Smooth muscle cell (in vitro differentiated cells): ENCODE measurements around the gene DOCK8. TPM values are rescaled to one million over a fixed set of nuclear protein-coding genes. Genes with fewer than 3 reads are reported as not detected.

Experiments used
- DNase-seq: peaks from one replicate; lab custom pipeline; 2025; ENCODE audit not compliant: unreplicated experiment; lab: John Stamatoyannopoulos, UW
- H2AFZ ChIP-seq: fragments of 200-600 bp; sonication (generic); 2 replicates; pipeline ENCODE4 v1.6.0; 2016; ENCODE audit warnings: antibody characterized with exemption, low read depth, mild to moderate bottlenecking
- H3F3A ChIP-seq: fragments of 200-600 bp; sonication (generic); 2 replicates; pipeline ENCODE4 v1.6.0; 2017; ENCODE audit warnings: antibody characterized with exemption, low read depth
- H3K27ac ChIP-seq: fragments of 200-600 bp; sonication (generic); 2 replicates; pipeline ENCODE4 v1.5.1; 2016; ENCODE audit warnings: low read depth, mild to moderate bottlenecking
- H3K27me3 ChIP-seq: fragments of 200-600 bp; sonication (generic); 2 replicates; pipeline ENCODE4 v1.6.1; 2016; ENCODE audit warnings: low read depth, mild to moderate bottlenecking
- H3K36me3 ChIP-seq: fragments of 200-600 bp; sonication (generic); 2 replicates; pipeline ENCODE4 v1.5.1; 2016; ENCODE audit warnings: low read depth
- H3K4me1 ChIP-seq: fragments of 200-600 bp; sonication (generic); 2 replicates; pipeline ENCODE4 v1.5.1; 2016; ENCODE audit warnings: low read depth
- H3K4me2 ChIP-seq: fragments of 200-600 bp; sonication (generic); 2 replicates; pipeline ENCODE4 v1.6.0; 2016; ENCODE audit warnings: mild to moderate bottlenecking
- H3K4me3 ChIP-seq: fragments of 200-600 bp; sonication (generic); 2 replicates; pipeline ENCODE4 v1.5.1; 2016; ENCODE audit warnings: mild to moderate bottlenecking
- H3K79me2 ChIP-seq: fragments of 200-600 bp; sonication (generic); 2 replicates; pipeline ENCODE4 v1.6.0; 2016; ENCODE audit warnings: low read depth, mild to moderate bottlenecking
- H3K9ac ChIP-seq: fragments of 200-600 bp; sonication (generic); 2 replicates; pipeline ENCODE4 v1.6.0; 2016; ENCODE audit warnings: low read depth
- H3K9me3 ChIP-seq: fragments of 200-600 bp; sonication (generic); replicated peaks from 2 replicates; pipeline ENCODE4 v1.5.1; 2016; ENCODE audit warnings: low read depth
- H4K20me1 ChIP-seq: fragments of 200-600 bp; sonication (generic); 2 replicates; pipeline ENCODE4 v1.6.0; 2016; ENCODE audit warnings: low read depth
- CTCF ChIP-seq: fragments of 200-600 bp; sonication (generic); IDR thresholded peaks from 2 replicates; pipeline ENCODE4 v1.5.1; 2017; ENCODE audit warnings: borderline replicate concordance, mild to moderate bottlenecking, antibody characterized with exemption; ENCODE audit not compliant: insufficient read depth, poor library complexity, severe bottlenecking
- WGBS: methylation state at CpG from one replicate; pipeline ENCODE4 v1.1.7; 2016; ENCODE audit warnings: low lambda C conversion rate; 5-methylcytosine and 5-hydroxymethylcytosine counted together
- polyA plus RNA-seq: library from polyadenylated mRNA; unstranded; fragments of >200 nt; fragmentation: Nextera tagmentation; extraction: Ambion mirVana; gene quantifications from 2 replicates; pipeline ENCODE4 v1.2.1, GENCODE V29; 2016
- total RNA-seq: library from RNA; depleted of rRNA; stranded (reverse); fragments of >200 nt; gene quantifications from 2 replicates; pipeline ENCODE4 v1.2.3, GENCODE V29; 2014

Gene DOCK8
- total and polyA plus RNA-seq, 2 experiments from 2014 or later = 0.18 to 4.9 TPM

GRCh38 chr9:462121-462520 lies 247.5 kb downstream of the DOCK8 start:
- no peak overlapping the region for H3K27ac ChIP-seq
- H2AFZ ChIP-seq = no peak overlapping the region
- H3K9me3 ChIP-seq = no peaks in the 10 kb centered on the region
- no peaks in the 10 kb centered on the region for H3F3A ChIP-seq
- no peak overlapping the region for H3K9ac ChIP-seq
- peaks cover 9% of the 10 kb centered on the region for H3K4me1 ChIP-seq
- WGBS = 94% methylated on average over 2 of the region's 2 CpGs
- no peaks in the 10 kb centered on the region for H3K79me2 ChIP-seq
- H3K27me3 ChIP-seq = no peaks in the 10 kb centered on the region
- DNase-seq = no peak
- H3K4me3 ChIP-seq = no peak overlapping the region
- H3K36me3 ChIP-seq = no peaks in the 10 kb centered on the region
- H4K20me1 ChIP-seq = no peaks in the 10 kb centered on the region
- H3K4me2 ChIP-seq = no peak overlapping the region
- no peak for TF ChIP-seq CTCF

DNA sequence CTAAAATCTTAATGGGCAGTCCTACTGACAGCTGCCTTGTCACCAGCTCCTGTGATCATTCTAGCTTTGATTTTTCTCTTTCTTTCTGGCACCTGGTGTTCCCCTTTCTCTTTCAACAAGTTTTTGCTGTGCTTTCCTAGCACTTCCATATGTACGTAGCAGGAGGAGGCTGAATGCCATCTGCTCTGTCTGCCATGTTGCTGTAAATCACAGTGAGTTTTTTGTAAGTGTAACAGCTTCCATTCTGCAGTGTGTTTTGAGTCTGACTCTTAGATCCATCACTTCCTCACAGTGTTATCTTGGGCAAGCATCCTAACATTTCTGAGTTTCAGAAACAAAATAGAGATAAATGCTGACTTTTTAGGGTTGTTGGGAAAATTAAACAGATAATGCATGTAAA lies 247.9 kb downstream of the DOCK8 start:
- Histone ChIP-seq H3K4me2 (no peak overlapping the region), H3K9me3 (no peaks in the 10 kb centered on the region), H3K9ac (no peak overlapping the region), H3K4me1 (peaks cover 9% of the 10 kb centered on the region), H3K79me2 (no peaks in the 10 kb centered on the region), H3F3A (no peaks in the 10 kb centered on the region), H2AFZ (no peak overlapping the region), H3K36me3 (no peaks in the 10 kb centered on the region), H3K4me3 (no peak overlapping the region), H4K20me1 (no peaks in the 10 kb centered on the region), H3K27me3 (no peaks in the 10 kb centered on the region), H3K27ac (no peak overlapping the region)
- WGBS = 85% methylated on average over 1 of the region's 1 CpG
- no peak for DNase-seq
- TF ChIP-seq CTCF = no peak

DNA sequence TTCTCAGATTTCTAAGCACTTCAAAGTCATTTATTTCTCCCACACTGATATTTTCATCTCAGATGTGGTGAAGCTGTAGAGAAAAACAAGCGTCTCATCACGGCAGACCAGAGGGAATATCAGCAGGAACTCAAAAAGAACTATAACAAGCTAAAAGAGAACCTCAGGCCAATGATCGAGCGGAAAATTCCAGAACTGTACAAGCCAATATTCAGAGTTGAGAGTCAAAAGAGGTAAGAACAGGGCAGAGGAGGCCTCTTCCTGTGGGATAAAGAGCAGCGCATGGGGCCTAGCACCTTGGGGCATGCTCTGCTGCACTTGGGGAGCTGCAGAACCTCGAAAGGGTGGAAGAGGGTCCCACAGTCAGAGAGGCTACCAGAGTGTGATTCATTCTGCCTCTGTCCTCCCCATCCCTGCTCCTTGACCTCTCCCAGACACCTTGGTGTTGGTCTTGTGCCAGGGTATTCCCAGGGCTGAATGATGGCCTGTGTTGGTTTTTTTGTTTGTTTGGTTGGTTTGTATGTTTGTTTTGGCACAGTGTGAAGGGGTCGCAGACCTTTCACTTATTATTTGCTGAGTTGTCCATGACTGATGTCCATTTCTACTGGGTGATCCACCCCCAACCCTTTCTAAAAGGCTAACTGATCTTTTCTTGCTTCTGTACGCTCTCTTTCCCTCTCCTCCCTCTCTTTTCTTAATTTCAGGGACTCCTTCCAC lies 248.9 kb downstream of the DOCK8 start:
- Histone ChIP-seq H3K79me2 (no peaks in the 10 kb centered on the region), H3K4me2 (no peak overlapping the region), H4K20me1 (no peaks in the 10 kb centered on the region), H3K4me3 (no peak overlapping the region), H3K27me3 (no peaks in the 10 kb centered on the region), H3K9ac (no peak overlapping the region), H3K27ac (no peak overlapping the region), H3K4me1 (peaks cover 9% of the 10 kb centered on the region), H3K36me3 (no peaks in the 10 kb centered on the region), H2AFZ (no peak overlapping the region), H3K9me3 (no peaks in the 10 kb centered on the region), H3F3A (no peaks in the 10 kb centered on the region)
- TF ChIP-seq CTCF = no peak
- DNase-seq = no peak
- WGBS = 93% methylated on average over 8 of the region's 8 CpGs

DNA sequence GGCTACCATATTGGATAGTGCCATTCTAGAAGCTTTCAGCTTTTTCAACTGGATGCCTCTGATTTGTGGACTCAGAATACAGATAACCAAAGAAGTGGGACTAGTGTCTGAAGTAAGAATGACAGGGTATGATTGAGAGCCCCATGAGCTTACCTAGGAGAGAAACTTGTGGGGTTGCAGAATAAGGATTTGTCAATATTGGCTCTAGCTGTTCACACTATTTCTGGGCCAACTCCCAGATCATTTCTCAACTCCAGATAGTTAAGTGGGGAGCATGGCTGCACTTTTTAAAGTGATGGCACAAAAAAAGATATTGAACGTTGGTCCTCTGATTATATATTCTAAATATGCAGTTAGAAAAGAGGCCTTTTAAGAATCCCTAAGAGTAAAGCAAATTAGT lies 252.1 kb downstream of the DOCK8 start:
- WGBS = 90% methylated on average over 1 of the region's 1 CpG
- Histone ChIP-seq H3K9me3 (no peaks in the 10 kb centered on the region), H3K79me2 (no peaks in the 10 kb centered on the region), H3K9ac (no peak overlapping the region), H4K20me1 (no peaks in the 10 kb centered on the region), H3F3A (no peaks in the 10 kb centered on the region), H3K4me3 (no peak overlapping the region), H3K36me3 (no peaks in the 10 kb centered on the region), H3K4me1 (peaks cover 6% of the 10 kb centered on the region), H3K27me3 (no peaks in the 10 kb centered on the region), H3K27ac (no peak overlapping the region), H3K4me2 (no peak overlapping the region), H2AFZ (no peak overlapping the region)
- no peak for TF ChIP-seq CTCF
- no peak for DNase-seq
